KOPT-K1 (cell line): ENCODE data around the gene ZNF525.

Experiments used
- H3K27ac ChIP-seq: fragments of 200-600 bp; sonication (generic); 2 replicates; pipeline ENCODE4 v1.5.1; 2016; ENCODE audit warnings: antibody characterized with exemption, mild to moderate bottlenecking, low read depth, low read length; ENCODE audit not compliant: poor library complexity, severe bottlenecking
- H3K36me3 ChIP-seq: fragments of 200-600 bp; sonication (generic); 2 replicates; pipeline ENCODE4 v1.5.1; 2017; ENCODE audit warnings: antibody characterized with exemption, mild to moderate bottlenecking, low read length, moderate library complexity; ENCODE audit not compliant: insufficient read depth
- H3K9me3 ChIP-seq: fragments of 200-600 bp; sonication (generic); 2 replicates; pipeline ENCODE4 v1.5.1; 2017; ENCODE audit warnings: antibody characterized with exemption, low read length, mild to moderate bottlenecking; ENCODE audit not compliant: insufficient read depth, poor library complexity, severe bottlenecking

Gene ZNF525

GRCh38 chr19:53424968-53425597, 59.6 kb downstream of the ZNF525 start:
- no peaks in the 10 kb centered on the region for H3K9me3 ChIP-seq

GRCh38 chr19:53431399-53432087, 66.0 kb downstream of the ZNF525 start, which contains the start of gene ZNF761:
Gene ZNF761, plus strand, starts transcription at chr19:53431984. Its CDS starts 15,285 bp downstream, at chr19:53447269.
- peak within 1 kb of the TSS; percentile 75 for H3K27ac ChIP-seq
- peaks cover 17% of the 10 kb centered on the region for H3K9me3 ChIP-seq
- peaks cover 32% of the 10 kb centered on the region for H3K36me3 ChIP-seq

More at GRCh38 chr19:53424968-53425597, 59.6 kb downstream of the ZNF525 start:
- H3K36me3 ChIP-seq = no peaks in the 10 kb centered on the region
- H3K27ac ChIP-seq = no peak overlapping the region

GRCh38 chr19:53432088-53432661, 66.7 kb downstream of the ZNF525 start:
- peaks cover 23% of the 10 kb centered on the region for H3K9me3 ChIP-seq
- H3K27ac ChIP-seq = peak overlapping the region; percentile 75

More at GRCh38 chr19:53432088-53432661, 66.7 kb downstream of the ZNF525 start:
- peaks cover 38% of the 10 kb centered on the region for H3K36me3 ChIP-seq
